MG63 (cell line): ENCODE measurements around the gene P2RX3. TPM values are rescaled to one million over a fixed set of nuclear protein-coding genes. Genes with fewer than 3 reads are reported as not detected.
"Not testable (repeated sequence)": the region's sequence is repeated elsewhere in the genome, so short reads cannot be mapped to it uniquely, and the experiment has no call there.

ENCODE experiments used
- DNase-seq: peaks from one replicate; pipeline ENCODE4 v3.0.0-alpha.2; 2020
- H3K27me3 ChIP-seq: fragments of 250-450 bp; sonication (Bioruptor Pico); 2 replicates; pipeline ENCODE4 v1.5.1; 2020; ENCODE audit warnings: mild to moderate bottlenecking, moderate library complexity
- H3K36me3 ChIP-seq: fragments of 250-450 bp; sonication (Bioruptor Pico); 2 replicates; pipeline ENCODE4 v1.5.1; 2020; ENCODE audit warnings: mild to moderate bottlenecking, moderate library complexity
- H3K4me3 ChIP-seq: fragments of 250-450 bp; sonication (Bioruptor Pico); 2 replicates; pipeline ENCODE4 v1.5.1; 2020; ENCODE audit warnings: mild to moderate bottlenecking, moderate library complexity
- H3K9me3 ChIP-seq: fragments of 250-450 bp; sonication (Bioruptor Pico); 2 replicates; pipeline ENCODE4 v1.5.1; 2020; ENCODE audit warnings: mild to moderate bottlenecking, moderate library complexity
- total RNA-seq: library from RNA; depleted of rRNA; stranded (reverse); fragments of >200 nt; shearing (Covaris generic); gene quantifications from 2 replicates; pipeline ENCODE4 v1.2.3, GENCODE V29; 2014; ENCODE audit warnings: low replicate concordance

P2RX3 gene
- total RNA-seq, 1 experiment from 2014 or later: not detected

- H3K4me3 ChIP-seq: no peak overlapping the region
- no peaks in the 10 kb centered on the region for H3K27me3 ChIP-seq
- no peak for DNase-seq
- no peaks in the 10 kb centered on the region for H3K9me3 ChIP-seq
- no peaks in the 10 kb centered on the region for H3K36me3 ChIP-seq
Observed at GRCh38 chr11:57392763-57393105, 54.6 kb downstream of the P2RX3 start.

DNA sequence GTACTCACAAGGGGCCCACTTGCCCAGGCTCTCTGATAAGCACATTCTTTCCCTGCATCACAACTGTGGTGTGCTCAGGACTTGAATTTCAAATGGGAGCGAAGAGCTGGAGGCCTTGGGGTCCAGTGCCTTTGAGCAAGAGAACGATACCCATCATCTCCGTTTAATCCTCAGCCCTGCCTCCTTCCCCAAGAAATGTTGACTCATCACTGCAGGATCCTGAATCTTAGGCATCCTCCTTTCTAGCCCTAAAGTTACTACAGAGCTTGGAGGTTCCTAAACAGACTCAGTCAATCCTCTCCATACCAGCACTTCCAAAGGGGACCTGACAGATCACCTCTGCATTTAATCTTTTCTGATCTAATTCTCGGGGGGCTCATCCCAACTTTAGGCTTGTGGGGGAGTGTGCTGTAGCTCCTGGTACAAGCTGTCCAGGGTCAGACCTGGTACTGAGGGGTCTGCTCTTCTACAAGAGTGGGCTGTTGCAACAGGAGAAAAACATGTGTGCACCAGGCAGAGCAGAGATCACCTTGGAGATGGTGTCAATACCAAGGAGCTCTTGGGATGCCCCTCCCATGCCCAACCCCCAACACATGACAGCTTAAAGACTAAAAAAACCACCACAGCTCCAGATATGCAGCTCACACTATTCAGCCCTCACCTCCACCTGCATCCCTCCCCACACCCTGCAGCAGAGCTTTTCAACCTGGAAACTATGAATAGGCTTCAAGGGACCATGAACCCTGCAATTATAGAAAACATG is 56.2 kb downstream of the P2RX3 start:
- no peaks in the 10 kb centered on the region for H3K27me3 ChIP-seq
- H3K36me3 ChIP-seq: no peaks in the 10 kb centered on the region
- H3K9me3 ChIP-seq: no peaks in the 10 kb centered on the region
- H3K4me3 ChIP-seq: no peak overlapping the region
- no peak for DNase-seq

DNA sequence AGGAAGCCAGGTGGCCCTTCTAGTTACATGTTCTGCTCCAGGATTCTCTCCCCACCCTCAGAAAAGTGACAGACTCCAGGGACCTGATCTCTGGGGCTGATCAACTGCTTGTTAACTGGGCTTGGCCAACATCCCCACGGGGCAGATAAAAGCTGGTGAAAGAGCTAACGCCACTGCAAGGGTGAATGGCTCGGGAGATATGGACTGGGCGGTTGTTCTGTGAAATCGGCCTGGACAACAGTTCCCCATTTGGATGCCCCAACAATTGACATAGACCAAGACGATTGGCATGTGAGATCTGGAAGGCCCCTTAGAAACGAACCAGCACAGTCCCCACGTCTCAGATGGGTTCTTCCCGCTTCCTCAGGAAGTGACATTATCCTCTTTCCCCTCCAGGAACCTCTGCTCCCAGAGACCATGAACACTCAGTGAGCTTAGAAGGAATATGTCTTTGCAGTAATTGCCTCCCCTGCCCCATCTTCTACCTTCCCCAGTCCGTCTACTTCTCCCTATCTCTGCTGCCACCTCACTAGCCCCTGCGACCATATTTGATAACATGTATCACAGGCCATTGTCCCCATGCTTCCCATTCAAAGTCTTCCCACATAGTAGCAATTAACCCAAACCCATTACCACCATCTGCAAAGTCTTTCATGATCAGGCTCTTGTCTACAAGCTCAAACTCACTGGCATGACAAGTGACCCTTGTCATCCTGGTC is 57.9 kb downstream of the P2RX3 start:
- no peaks in the 10 kb centered on the region for H3K9me3 ChIP-seq
- H3K27me3 ChIP-seq: no peaks in the 10 kb centered on the region
- DNase-seq: no peak

DNA sequence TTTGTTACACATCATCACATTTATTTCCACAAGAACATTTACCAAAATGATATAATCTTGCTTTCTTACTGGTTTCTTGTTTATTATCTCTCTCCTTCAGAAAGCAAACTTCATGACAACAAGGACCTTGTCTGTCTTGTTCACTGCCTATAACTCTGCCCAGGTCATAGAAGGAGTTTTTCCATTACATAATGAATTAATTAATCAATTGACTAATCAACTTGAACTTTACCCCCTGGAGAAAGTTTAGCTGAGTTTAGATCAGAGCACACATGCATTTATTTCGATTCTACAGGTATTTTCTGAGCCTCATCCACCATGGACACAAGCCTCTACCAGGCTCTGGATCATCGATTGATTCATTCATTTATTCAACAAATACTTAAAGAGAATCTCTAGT is 58.6 kb downstream of the P2RX3 start:
- Histone ChIP-seq H3K36me3 (no peaks in the 10 kb centered on the region), H3K9me3 (no peaks in the 10 kb centered on the region), H3K27me3 (no peaks in the 10 kb centered on the region), H3K4me3 (no peak overlapping the region)
- no peak for DNase-seq

More for the DNA sequence above, 57.9 kb downstream of the P2RX3 start:
- Histone ChIP-seq H3K4me3 (no peak overlapping the region), H3K36me3 (no peaks in the 10 kb centered on the region)

DNA sequence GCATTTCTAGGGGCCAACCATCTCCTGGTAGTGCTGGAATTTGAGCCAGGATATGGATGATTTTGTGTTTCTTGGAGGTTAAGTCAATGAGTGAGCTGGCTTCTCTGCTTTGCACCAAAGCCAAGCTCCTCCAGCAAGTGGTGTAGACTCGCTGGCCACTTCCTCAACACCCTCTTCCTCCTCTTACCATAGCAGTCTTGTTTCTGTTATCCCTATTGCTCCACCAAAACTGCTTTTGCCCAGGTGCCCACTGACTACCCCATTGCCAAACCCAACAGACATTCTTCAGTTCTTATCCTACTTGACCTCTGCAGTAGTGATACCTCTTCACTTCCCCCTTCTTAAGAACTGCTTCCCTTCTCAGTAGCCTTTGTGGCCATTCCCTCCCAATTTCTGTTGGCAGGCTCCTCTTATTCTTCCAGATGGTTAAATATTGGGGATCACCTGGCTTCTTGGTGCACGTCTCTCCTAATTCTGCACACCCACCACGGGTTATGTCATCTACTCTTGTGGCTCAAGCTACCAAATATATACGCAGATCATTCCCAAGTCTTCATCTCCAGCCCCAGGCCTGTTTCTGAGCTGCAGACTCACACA is 59.3 kb downstream of the P2RX3 start:
- H3K36me3 ChIP-seq: no peaks in the 10 kb centered on the region
- no peak for DNase-seq
- H3K9me3 ChIP-seq: no peaks in the 10 kb centered on the region
- no peak overlapping the region for H3K4me3 ChIP-seq
- H3K27me3 ChIP-seq: no peaks in the 10 kb centered on the region

DNA sequence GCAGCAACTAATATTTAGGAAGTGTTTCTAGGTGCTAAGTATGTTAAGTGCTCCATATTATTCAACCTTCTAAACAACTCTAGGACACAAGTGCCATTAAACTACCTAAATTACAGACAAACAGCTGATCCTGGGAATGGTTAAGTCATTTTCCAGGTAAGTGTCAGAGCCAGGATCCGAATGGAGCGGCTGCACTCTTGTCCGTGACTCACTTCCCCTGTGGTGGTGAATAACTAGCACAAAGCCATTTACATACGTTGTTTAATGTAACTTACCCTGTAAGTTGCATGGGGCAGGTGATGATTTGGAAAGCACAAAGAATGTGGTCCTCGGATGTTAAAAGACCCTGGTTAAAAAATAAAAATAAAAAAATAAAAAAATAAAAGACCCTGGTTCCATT is 61.1 kb downstream of the P2RX3 start:
- Histone ChIP-seq H3K4me3 (no peak overlapping the region), H3K9me3 (no peaks in the 10 kb centered on the region), H3K36me3 (no peaks in the 10 kb centered on the region), H3K27me3 (no peaks in the 10 kb centered on the region)
- DNase-seq: no peak

DNA sequence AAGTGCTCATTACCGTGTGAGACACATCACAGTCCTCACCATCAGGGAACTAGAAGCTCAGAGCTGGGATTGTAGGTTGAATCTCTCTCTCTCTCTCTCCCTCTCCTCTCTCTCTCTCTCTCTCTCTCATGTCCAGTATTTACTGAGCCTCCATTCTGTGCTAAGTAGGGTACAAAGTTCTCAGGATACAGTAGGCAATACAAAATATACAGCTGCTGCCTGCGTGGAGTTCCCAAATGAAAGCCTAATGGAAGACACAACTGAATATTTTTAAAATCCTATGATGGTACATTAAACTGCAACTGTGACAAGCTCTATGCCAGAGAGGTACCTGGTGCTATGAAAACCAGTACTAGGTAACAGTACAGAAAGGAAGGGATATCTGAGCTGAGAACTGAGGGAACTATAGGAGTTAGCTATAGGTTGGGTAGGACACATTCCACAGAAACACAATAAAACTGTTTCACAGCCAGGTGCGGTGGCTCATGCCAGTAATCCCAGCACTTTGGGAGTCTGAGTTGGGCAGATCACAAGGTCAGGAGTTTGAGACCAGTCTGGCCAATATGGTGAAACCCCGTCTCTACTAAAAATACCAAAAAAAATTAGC is 61.9 kb downstream of the P2RX3 start:
- no peak for DNase-seq
- H3K36me3 ChIP-seq: no peaks in the 10 kb centered on the region
- no peak overlapping the region for H3K4me3 ChIP-seq
- H3K9me3 ChIP-seq: no peaks in the 10 kb centered on the region
- H3K27me3 ChIP-seq: no peaks in the 10 kb centered on the region

DNA sequence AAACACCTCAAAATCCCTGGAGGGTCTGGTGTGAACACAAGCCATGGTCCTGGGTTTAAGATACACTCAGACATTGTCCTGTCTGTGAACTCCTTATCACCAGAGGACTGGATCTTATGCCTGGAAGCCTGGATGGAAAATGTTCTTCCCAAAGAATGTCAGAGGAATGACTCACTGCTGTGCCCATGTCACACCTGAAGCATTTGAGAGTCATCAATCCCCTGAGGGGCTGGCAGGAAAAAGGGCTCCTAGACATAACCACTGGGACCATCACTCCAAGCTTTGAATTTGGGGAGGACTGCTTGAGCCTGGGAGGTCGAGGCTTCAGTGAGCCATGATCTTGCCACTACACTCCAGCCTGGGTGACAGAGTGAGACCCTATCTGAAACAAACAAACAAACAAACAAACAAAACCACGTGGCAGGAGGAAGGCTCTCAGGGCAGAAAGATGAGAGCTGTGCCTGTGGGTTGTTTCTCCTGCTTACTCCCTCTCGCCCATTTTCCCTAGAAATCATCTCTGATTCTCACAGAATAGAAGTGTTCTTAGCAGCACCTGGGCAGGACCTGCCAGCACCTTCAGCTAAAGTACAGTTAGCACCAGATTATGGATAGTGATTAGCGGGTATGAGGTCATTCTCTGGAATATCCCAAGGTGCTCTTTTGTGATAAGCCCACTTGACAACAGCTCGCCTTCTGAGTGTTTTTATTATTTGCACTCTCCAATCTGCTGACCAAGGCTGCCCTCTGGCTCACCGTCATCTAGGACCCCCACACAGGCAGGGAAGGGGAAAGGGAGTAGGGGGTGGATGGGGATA is 64.2 kb downstream of the P2RX3 start:
- H3K27me3 ChIP-seq: no peaks in the 10 kb centered on the region
- no peak for DNase-seq
- no peak overlapping the region for H3K4me3 ChIP-seq
- H3K9me3 ChIP-seq: no peaks in the 10 kb centered on the region
- H3K36me3 ChIP-seq: peaks cover 12% of the 10 kb centered on the region

GRCh38 chr11:57403003-57403801 is 65.0 kb downstream of the P2RX3 start:
- H3K36me3 ChIP-seq: peaks cover 20% of the 10 kb centered on the region
- H3K9me3 ChIP-seq, DNase-seq, H3K4me3 ChIP-seq, H3K27me3 ChIP-seq: not testable (repeated sequence)

- H3K36me3 ChIP-seq: peaks cover 26% of the 10 kb centered on the region
- no peaks in the 10 kb centered on the region for H3K27me3 ChIP-seq
- H3K4me3 ChIP-seq: no peak overlapping the region
- H3K9me3 ChIP-seq: no peaks in the 10 kb centered on the region
- DNase-seq: no peak
Observed at GRCh38 chr11:57403802-57404147, 65.6 kb downstream of the P2RX3 start.

DNA sequence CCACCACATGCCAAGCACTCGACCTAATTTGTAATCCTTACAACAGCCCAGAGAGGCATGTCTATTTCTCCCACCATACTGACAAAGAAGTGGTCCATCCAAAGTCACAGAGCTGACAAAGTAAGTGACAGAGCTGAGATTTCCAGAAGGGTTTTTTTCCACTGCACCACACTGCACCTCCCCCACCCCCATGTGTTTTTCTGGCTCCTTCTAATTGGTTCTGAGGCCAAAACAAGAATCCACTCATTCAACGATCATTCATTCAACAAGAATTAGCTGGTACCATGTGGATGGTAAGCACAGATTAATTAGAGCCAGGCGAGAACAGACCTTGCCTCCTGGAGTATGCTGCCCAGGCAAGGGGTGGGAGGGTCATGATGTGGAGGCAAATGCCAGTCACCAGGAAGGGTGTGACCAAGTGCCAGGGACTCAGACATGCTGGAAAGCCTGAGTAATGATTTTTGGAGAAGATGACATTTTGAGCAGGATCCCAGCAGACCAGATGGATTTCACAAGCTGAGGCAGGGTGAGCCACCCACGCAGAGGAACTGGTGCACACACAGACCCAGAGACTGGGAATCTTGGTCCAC is 67.2 kb downstream of the P2RX3 start:
- Histone ChIP-seq H3K9me3 (no peaks in the 10 kb centered on the region), H3K36me3 (peaks cover 42% of the 10 kb centered on the region), H3K27me3 (no peaks in the 10 kb centered on the region), H3K4me3 (no peak overlapping the region)
- DNase-seq: peak; percentile 21

- Histone ChIP-seq H3K4me3 (no peak overlapping the region), H3K36me3 (peaks cover 51% of the 10 kb centered on the region), H3K27me3 (no peaks in the 10 kb centered on the region), H3K9me3 (no peaks in the 10 kb centered on the region)
- DNase-seq: peak; percentile 74
Observed at GRCh38 chr11:57406337-57406904, 68.3 kb downstream of the P2RX3 start.

GRCh38 chr11:57407010-57407920 is 69.1 kb downstream of the P2RX3 start:
- no peak for DNase-seq
- peaks cover 59% of the 10 kb centered on the region for H3K36me3 ChIP-seq

GRCh38 chr11:57407941-57408475 is 69.9 kb downstream of the P2RX3 start:
- H3K27me3 ChIP-seq: no peaks in the 10 kb centered on the region
- no peak for DNase-seq

More at GRCh38 chr11:57407010-57407920, 69.1 kb downstream of the P2RX3 start:
- Histone ChIP-seq H3K9me3 (no peaks in the 10 kb centered on the region), H3K27me3 (no peaks in the 10 kb centered on the region), H3K4me3 (no peak overlapping the region)

More at GRCh38 chr11:57407941-57408475, 69.9 kb downstream of the P2RX3 start:
- no peaks in the 10 kb centered on the region for H3K9me3 ChIP-seq
- no peak overlapping the region for H3K4me3 ChIP-seq
- peaks cover 67% of the 10 kb centered on the region for H3K36me3 ChIP-seq
